GM12874 (cell line): ENCODE results near the gene SNCB.

Experiments
- TF ChIP-seq, protein P1 (sequence below): IDR thresholded peaks from 2 replicates; pipeline ENCODE4 v1.5.1; 2011; ENCODE audit warnings: low read depth, mild to moderate bottlenecking, control low read depth, low read length, moderate library complexity; ENCODE audit not compliant: insufficient read depth

SNCB gene

DNA sequence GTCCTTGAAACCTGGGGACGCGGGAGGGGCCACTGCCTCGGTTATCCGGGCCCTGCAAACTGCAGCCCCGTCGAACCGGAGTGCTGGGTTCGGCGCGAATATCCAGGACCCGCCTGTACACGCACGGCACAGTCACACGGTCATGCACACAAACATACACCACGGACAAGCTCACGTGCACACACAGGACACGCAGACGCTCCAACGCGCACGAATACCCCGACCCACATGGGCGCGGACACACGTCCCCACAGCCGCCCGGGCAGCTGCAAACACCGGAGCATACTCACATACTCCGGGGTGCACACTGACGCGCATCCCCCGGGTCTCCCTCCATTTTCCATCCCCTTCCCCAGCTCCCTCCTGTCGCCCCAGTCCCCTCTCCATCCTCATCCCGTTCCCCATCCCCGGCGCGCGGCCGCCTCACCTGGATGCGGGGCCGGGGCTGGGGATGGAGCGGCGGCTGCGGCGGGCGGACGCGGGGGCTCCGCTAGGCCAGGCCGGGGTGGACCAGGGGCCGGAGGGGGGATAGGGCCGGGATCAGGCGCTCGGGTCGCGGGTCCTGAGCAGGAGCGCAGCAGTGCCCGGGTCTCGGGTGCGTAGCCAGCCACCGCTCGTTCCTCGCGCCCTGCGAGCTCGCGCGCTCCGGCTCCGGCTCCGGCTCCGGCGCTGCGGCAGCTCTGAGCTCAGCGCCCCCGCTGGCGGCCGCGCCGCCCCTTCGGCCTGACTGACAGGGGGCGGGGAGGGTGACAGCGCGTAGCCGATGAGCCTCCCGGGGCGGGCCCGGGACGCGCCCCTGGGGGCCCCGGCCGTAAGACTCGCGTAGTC is at the start of gene SNCB, which contains the start of gene EIF4E1B:
TSS of gene SNCB (minus strand) at position 682 of the 828 bp plus-strand sequence. CDS start 880 bp downstream, outside the sequence.
TSS of gene EIF4E1B (plus strand) at position 823 of the 828 bp plus-strand sequence. CDS start 12,113 bp downstream, outside the sequence.
- TF ChIP-seq, protein P1, sequence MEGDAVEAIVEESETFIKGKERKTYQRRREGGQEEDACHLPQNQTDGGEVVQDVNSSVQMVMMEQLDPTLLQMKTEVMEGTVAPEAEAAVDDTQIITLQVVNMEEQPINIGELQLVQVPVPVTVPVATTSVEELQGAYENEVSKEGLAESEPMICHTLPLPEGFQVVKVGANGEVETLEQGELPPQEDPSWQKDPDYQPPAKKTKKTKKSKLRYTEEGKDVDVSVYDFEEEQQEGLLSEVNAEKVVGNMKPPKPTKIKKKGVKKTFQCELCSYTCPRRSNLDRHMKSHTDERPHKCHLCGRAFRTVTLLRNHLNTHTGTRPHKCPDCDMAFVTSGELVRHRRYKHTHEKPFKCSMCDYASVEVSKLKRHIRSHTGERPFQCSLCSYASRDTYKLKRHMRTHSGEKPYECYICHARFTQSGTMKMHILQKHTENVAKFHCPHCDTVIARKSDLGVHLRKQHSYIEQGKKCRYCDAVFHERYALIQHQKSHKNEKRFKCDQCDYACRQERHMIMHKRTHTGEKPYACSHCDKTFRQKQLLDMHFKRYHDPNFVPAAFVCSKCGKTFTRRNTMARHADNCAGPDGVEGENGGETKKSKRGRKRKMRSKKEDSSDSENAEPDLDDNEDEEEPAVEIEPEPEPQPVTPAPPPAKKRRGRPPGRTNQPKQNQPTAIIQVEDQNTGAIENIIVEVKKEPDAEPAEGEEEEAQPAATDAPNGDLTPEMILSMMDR = 0 out of 2 replicates have a peak, but pooled peaks have one; percentile 3

DNA sequence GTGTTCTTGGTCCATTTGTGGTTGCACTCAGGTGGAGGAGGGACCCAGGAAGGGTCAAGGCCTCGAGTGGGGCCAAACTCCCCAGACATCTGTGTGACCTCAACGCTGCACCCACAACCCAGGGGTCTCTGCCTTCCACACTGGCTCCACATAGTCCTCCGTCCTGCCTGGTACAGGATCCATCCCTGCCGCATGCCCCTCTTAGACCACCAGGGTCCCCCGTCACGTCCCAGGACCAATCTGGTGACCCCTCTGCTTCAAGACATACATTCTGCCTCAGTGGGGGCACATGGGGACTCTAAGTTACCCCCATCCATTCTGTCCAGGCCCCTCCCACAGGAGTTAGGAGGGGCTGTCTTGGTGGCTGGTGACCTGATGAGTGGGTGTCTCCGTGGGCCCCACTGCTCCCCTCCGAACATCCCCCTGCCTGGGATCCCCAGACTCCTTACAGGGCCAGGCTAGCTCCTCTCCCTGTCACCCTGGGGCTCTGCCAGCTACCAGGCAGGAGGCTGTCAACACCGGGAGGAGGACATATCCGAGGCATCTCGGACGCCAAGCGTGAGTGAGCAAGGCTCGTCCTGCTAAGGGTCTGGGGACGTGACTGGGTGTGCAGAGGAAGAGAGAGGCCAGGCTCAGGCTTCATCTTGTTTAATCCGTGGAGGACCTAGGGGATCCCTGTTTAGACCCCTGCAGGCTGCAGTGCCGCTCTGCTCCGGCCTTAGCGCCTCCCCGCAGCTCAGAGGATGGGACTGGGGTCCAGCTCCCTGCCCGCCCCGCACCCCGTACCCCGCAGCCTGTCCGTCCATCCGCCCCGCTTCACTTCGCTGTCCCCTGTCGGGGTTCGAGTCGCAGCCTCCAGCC is 49.3 kb upstream of the SNCB start:
- TF ChIP-seq, protein P1 = no peak

DNA sequence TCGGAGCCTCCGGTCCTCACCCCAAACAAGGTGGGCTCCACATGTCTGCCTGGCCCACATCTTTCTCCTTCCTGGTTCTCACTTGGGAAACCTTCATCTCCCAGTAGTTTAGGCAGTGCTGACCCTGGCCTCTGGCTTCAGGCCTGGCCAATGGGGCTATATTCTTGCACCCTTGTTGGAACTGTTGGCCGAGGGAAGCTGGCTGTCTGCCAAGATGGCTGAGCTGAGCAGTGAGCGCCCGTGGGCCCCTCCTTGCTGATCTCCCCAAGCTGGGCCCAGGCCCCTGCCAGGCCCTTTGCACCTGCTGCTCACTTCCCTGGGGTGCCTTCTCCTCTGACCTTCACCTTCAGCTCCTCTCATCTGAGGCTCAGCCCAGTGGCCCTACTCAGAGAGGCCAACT is 48.2 kb upstream of the SNCB start:
- TF ChIP-seq, protein P1 = no peak

DNA sequence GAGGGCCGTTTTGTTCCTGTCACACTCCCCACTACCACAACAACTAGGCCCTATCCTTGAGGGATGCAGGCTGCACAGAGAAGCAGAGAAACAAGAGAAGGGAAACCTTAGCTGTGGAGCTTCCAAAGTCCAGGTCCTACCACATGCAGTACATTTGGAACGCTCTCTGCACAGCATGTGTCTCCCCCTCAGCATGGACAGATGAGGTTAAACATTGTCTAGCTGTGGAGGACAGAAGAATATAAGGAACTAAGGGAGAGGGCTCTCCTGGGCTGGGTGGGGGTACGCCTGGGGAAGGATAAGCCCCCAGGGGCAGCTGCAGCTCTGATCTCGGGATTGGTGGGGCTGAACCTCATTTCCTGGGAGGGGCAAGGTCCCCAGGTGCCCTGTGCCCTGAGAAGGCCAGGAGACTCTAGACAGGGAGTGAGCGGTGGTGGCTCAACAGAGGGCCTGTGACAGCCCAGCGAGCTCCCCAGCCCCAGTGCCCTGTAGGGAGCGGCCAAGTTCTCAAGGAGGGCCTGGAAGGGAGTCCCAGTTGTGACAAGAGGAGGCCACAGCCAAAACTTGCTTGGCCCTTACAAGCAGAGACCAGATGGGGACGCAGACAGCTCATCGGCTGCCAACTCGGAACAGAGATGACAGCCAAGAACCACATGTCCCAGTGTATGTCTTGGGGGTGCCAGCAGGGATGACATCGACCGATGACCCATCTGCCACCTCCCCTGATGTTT is 47.0 kb upstream of the SNCB start:
- TF ChIP-seq, protein P1 = no peak

DNA sequence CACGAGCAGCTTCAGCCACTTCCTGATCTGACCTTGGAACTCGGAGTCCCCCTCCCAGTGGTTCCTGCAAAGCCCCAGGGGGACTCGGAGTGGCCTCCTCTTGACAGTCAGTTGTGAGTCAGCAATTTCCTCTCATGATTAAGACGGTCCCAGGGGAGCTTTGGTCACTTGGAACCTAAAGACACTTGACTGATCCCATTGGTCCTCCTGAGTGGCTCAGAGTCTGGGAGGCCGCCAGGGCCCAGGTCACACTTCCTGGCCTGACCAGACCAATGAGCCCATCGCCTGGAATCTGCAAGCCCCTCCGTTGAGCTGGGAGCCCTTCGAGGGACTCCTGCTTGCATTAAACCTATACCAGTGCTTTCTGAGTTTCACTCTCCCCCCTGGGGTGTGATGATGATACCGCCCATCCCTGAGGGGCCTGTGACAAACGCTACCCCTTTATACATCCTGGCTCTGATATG is 46.1 kb upstream of the SNCB start:
- TF ChIP-seq, protein P1 = no peak

DNA sequence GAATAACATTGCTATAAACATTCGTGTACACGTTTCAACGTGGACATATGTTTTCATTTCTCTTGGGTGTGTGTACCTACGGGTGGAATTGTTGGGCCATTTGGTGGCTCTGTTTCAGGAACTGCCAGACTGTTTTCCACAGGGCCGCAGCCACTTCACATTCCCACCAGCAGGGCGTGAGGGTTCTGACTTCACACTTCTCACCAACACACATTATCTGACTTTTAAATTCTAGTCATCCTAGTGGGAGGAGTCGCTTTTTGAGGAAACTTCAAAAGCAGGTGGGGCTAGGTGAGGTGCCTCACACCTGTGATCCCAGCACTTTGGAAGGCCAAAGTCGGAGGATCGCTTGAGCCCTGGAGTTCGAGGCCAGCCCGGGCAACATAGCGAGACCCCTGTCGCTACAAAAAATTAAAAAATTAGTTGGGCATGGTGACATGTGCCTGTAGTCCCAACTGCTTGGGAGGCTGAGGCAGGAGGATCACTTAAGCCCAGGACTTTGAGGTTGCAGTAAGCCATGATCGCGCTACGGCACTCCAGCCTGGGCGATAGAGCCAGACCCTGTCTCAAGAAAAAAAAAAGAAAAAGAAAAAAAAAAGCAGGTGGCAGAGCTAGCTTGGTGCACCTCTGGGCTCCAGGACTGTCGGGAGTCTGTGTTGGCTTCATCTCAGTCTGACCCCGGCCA is 45.5 kb upstream of the SNCB start:
- TF ChIP-seq, protein P1 = peak; percentile 30; the same call in 1 of the 2 replicates
